GM18867 (cell line): Measurements from ENCODE around the gene PAFAH1B2.
"Not testable (repeated sequence)": the region's sequence is repeated elsewhere in the genome, so short reads cannot be mapped to it uniquely, and the experiment has no call there.

Experiments used
- ATAC-seq: cut with Tn5 transposase; IDR thresholded peaks from one replicate; pipeline ENCODE4 v1.9.1; 2021; ENCODE audit warnings: mild to moderate bottlenecking, moderate library complexity; ENCODE audit not compliant: unreplicated experiment

Gene PAFAH1B2, protein sequence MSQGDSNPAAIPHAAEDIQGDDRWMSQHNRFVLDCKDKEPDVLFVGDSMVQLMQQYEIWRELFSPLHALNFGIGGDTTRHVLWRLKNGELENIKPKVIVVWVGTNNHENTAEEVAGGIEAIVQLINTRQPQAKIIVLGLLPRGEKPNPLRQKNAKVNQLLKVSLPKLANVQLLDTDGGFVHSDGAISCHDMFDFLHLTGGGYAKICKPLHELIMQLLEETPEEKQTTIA

DNA sequence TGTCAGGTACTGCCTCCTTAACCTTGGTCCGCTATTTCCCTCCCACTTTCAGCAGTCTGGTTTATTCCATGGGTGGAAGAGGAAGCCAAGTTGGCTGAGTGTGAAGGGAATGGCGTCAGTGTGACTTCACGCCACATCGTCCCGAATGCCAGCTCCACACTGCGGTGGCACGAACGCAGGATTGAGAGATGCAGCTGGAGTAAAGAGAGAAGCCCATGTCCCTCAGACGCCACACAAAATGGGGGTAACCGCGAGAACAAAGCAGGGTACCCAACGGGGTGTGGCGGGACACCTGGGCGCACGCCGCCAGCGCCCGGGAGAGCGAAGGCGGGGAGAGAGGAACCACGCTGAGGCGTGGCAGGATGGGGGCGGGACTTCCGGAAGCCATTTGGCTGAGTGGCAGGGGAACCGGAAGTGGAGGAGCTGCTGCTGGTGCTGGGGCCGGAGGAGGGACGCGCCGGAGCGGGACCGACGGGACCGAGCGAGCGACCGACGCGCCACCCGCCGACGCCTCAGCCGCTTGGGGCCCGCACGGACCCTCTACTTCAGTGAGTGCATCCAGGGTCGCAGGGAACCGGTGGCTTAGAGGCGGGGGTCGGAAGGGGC is at the start of gene PAFAH1B2:
Gene PAFAH1B2, plus strand, starts transcription at position 417 of the 606 bp plus-strand sequence. CDS start 8,161 bp downstream, outside the sequence.
- peak; percentile 97 for ATAC-seq

DNA sequence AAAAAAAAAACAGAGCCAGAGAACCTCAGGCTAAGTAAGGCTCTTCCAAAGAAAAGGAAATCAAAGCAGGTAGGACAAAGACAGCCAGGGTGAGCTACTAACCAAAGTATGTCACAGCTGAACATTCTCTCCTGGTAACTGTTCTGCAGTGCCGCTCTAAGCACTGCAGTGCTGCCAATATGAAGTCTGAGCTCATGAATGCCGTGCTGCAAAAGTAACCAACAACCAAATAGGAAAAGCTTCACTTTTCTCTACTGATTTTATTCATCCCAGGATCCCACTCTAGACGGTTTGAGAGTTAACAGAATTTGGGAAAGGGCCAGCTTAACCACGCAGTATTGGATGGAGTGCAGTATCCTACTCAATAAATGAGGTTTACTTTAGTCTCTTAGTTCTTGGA is 49.3 kb upstream of the PAFAH1B2 start:
- ATAC-seq: no peak

DNA sequence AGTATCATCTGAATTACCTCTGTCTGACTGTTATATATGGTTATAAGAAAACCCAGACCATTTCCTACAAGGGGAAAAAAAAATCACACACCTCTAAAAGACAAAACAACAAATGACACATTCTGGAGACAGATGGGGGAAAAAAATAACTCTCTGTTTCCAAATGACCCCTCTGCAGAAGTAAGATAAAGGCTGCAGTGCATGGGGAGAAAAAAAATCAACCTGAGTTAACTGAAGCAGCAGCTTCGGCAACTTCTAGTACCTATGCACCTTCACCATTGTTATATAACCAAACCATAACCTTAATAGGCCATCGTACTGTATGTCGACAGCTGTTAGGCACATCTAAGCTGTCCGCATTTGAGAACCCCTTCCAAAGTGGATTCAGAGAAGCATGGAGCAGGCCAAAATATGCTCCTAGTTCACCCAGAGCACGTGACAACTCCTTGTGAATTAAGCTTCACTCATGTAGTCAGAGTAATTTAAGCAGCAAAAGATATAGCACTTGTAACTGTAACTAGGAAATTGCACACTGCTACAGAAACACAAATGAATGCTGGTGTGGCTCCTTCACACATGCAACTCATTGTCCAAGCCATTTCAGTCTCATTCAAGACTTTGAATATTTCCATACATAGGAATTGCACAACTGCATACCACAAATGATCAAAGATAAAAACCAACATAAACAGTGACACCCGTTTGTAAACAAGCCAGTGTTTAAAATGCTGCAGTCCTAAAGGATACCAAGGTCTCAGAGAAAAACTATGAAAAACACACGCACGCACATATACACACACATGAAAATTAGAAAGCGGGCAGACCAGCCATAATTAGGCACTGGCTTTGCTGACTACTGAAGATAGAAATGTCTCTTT is 48.6 kb upstream of the PAFAH1B2 start:
- ATAC-seq: no peak

DNA sequence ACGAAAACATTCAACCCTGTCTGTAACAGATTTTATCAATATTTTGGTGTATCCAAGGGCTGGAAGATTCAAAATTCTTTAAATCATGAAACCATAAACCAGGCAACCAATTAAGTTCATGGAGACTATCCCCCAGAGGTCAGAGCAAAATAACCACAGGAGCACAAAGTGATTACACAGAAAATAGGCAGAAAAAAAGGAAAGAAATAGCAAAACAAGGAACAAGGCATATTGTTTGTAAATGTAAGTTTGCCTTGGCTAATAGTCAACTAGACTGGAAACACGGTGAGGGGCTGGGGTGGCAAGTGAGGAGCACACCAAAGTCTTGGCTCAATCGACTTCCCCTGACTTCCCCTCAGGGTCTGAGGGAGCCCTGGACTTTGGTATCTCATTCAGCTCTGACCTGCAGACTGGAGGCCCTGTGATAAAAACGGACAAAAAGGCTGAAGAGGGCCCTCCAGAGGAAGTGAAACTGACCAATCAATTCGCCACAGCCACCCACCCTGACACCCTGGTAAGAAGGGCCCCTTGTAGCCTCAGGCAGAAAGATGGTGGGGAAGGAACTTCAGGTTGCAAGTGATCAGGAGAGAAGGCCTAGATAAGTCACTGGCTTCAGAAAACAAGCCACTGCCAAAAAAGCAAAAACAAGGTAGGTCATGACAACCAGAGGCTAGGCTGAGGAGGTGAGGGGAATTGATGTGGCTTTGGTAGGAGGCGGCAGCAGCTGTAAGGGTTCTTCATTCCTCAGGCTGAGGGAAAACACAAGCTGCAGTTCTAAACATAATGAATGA is 47.7 kb upstream of the PAFAH1B2 start:
- peak; percentile 37 for ATAC-seq

DNA sequence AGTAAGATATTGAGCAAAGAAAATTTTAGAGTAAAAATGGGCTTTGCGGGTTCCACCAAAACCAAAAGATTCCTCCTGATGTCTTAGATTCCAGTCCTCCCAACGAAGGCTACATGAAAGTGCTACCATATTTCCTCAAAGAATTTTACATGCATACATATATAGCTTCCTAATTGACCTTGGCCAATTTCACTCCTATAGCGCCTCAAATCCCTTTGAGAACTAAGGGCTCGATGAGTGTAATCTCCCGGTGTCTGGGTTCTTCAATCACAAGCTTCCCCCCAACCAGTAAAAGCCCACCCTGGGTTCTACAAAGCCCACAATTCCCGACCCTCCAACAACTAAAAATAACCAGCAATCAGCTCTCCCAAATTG is 47.1 kb upstream of the PAFAH1B2 start:
- ATAC-seq: no peak

DNA sequence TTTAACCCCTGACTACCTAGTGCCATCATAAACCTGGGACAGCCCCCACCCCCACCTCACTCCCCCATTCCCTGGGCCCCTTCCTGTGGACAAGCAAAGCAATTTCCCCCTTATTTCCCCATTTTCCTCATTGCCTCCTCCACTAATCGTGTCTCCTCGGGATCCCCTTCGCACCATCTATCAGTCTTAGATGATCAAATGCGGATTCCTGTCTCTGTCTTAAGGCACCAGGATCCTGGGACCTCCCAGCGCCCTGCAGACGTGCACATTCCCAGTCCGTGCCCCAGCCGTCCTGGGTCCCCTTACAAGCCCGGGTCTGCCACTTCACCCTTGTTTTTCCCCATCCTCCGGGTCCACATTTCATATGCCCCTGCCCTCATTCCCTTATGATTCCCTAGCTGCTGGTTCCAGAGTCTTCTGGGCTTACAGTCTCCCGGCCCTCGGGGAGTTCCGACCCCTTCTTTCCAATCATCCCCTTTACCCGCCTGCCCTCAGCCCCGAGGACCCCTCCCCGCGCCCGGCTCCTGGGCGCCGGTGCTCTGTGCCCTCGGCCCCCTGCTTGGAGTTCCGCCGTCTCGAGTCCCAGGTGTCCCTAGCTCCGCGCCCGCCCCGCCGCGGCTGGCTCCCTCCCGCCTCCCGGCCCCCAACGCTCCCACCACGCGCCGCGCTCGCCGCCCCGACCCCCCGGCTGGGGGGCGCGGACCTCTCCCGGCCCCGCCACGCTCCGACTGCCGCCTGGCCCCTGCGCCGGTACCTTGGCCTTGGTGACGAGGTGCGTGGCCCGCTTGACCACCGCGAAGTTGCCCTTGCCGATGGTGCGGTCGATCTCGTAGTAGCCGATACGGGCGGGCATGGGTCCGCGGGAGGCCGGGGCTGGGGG is 46.5 kb upstream of the PAFAH1B2 start:
- peak; percentile 26 for ATAC-seq

DNA sequence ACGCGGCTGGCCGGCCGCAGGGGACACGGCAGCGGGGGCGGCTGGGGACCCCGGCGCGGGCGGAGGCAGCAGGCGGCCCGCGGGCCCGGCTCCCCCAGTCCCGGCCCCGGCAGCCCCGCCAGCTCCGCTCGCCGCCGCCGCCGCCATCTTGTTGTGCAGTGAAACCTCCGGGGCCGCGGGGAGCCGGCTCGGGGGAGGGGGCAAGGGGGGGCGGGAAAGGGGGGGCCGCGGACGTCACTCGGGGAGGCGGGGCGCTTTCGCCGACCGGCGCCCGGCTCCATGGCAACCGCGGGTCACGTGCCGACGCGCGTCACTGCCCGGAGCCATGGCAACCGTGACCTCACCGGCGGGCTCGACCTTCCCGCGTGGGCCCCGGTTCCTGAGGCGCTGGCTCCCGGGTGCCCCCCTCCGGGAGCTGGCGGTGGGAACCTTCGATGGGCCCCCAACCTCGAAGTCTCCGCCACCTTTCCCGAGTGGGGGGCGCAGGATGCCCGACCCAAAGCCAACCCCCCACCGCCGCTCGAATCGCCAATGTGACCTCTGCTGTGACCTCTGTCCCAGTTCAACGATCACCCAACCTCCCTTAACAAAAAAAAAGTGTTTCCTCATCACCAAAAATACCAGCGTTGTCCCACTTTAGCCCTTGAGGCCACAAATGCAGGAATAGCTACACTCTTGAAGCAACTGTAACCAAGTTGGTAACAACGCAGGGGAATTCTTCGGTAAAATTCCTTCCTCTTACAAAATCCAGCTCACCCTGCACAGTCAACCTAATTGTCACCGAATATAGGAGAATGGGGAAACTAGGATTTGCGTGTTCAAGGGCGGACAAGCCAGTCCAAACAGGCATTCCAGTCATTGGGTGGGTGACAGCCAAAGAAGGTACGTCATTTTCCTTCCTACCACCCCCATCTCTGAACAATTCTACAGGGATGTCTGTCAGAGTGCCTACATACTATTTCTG is 45.5 kb upstream of the PAFAH1B2 start, which contains the start of gene SIK3:
Gene SIK3, minus strand, starts transcription at position 160 of the 964 bp plus-strand sequence. Its CDS starts 13 bp downstream, at position 147.
- ATAC-seq: peak; percentile 70

DNA sequence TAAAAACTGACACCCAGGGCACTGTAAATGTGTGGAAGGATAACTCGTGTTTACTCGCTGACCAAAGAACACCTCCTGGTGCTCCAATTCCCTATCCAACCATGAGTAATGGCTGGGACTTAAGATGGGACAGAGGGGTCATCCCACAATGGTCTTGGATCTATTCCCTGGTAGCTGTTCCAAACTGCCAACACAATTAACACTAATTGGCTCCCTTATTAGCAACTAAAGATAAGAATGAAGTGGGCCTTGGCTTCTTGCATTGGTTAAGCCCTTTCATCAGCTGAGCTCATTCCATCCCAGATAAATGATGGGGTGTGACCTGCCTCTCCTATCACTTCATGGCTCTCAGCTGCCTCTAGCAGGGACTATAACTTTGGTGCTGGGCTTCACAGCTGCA is 44.4 kb upstream of the PAFAH1B2 start:
- no peak for ATAC-seq

DNA sequence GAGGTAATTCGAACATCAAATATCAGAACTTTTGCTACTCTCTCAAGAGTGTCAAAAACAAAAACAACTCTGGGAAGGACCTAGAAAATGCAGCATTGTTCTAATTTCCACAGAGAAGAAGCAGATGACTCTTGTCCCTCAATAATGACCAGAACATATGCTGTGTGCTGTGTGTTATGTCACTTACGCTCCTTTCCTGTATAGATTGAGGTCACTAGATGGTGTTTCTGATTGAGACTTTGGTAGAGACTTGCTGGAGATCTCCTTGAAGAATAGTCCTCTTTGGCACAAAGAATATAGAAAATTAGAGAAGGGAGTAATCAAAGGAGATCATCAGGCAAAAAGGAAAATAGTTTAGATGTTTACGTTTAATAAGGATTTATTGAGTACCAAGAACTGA is 43.5 kb upstream of the PAFAH1B2 start:
- no peak for ATAC-seq

DNA sequence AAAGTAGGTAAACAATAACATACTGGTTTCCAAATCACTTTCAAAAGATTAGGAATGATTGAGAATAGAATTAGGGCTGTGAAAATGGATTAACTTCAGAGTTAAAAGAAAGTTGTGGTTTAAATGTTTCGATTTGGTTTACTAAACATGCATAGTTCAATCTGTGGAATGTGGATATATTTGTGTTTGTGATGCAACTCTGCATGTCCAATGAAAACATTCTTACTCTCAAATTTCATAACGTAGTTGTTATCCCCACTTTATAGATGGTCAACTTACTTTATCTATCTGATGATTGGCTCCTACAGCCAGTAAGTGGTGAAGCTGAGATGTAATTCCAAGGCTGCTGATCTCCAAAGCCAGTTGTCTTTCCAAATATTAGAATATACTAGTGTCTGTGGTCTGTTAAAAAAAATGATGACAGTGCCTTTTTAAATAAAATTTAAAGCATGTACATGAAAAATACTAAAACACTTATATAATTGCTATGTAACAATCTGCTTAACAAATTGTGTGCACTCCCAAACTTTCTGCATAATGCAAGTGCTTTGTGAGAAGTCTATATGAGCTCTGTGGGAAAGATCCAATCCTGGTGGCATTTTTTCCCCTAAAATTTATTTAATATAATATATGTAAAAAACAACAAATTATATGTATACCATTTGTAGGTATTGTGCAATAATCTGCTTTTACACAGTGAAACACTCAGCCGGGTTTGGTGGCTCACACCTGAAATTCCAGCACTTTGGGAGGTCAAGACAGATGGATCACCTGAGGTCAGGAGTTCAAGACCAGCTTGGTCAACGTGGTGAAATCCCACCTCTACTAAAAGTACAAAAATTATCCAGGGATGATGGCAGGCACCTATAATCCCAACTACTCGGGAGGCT is 36.1 kb upstream of the PAFAH1B2 start:
- ATAC-seq: no peak

DNA sequence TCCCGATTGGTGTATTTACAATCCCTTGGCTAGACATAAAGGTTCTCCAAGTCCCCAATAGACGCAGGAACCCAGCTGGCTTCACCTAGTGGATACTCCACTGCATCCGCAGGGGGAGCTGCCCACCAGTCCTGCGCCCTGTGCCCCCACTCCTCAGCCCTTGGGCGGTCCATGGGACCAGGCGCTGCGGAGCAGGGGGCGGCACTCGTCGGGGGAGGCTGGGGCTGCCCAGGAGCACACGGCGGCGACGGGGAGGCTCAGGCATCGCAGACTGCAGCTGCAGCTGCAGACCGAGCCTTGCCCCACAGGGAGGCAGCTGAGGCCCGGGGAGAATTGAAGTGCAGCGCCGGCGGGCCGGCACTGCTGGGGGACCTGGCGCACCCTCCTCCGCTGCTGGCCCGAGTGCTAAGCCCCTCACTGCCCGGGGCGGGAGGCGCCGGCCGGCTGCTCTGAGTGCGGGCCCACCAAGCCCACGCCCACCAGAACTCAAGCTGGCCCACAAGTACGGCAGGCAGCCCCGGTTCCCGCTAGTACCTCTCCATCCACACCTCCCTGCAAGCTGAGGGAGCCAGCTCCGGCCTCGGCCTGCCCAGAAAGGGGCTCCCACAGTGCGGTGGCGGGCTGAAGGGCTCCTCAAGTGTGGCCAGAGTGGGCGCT is 33.7 kb upstream of the PAFAH1B2 start:
- no peak for ATAC-seq

DNA sequence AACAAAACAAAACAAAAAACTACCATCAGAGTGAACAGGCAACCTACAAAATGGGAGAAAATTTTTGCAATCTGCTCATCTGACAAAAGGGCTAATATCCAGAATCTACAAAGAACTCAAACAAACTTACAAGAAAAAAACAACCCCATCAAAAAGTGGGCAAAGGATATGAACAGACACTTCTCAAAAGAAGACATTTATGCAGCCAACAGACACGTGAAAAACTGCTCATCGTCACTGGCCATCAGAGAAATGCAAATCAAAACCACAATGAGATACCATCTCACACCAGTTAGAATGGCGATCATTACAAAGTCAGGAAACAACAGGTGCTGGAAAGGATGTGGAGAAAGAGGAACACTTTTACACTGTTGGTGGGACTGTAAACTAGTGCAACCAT is 31.6 kb upstream of the PAFAH1B2 start:
- ATAC-seq: not testable (repeated sequence)

DNA sequence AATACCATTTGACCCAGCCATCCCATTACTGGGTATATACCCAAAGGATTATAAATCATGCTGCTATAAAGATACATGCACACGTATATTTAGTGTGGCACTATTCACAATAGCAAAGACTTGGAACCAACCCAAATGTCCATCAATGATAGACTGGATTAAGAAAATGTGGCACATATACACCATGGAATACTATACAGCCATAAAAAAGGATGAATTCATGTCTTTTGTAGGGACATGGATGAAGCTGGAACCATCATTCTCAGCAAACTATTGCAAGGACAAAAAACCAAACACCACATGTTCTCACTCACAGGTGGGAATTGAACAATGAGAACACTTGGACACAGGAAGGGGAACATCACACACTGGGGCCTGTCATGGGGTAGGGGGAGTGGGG is 31.1 kb upstream of the PAFAH1B2 start:
- ATAC-seq: not testable (repeated sequence)

DNA sequence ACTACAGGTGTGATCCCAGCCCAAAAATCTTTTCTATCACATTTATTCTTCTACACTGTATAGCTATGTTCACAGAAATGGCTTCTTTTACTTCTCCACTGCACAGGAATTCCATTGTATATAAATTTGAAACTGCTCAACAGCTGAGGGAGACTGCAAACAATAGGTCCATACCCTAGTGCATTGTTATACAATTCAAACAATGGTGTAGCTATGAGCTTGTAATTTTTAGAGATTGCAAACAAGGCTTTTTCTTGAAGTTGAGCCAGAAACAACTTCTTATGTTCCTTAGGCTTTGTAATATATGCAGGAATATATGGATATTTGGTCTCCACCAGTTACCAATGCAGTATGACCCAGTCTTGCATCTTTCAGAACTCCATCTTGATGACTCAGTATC is 26.4 kb upstream of the PAFAH1B2 start:
- no peak for ATAC-seq

DNA sequence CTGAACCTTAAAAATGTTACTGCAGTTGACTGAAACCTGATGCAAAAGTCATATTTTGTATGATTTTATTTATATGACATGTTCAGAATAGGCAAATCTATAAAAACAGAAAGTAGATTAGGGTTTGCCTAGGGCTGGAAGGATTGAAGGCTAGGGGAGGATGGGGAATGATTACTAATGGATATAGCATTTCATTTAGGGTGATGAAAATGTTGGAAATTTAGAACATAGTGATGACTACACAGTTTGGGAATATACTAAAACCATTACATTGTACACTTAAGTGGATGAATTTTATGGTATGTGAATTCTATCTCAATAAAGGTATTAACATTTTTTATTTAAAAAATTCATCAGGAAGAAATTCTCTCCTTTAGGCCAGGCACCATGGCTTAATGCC is 22.9 kb upstream of the PAFAH1B2 start:
- no peak for ATAC-seq

DNA sequence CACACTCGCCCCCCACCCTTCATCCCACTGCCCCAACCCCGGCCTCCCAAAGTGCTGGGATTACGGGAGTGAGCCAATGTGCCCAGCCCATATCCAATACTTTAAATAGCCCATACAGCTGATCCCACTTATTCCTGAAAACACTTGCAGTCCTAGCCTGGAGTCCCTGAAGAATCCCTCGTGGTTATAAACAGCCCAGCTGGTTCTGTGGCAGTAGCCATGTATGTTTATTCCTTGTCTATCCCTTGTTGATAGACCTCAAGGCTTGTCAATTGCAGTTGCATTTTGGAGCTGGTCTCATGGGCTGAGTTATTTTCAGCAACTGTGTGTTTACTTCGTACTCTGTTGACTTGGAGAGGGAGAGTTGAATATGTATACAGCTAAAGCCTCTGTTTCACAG is 21.5 kb upstream of the PAFAH1B2 start:
- ATAC-seq: no peak

DNA sequence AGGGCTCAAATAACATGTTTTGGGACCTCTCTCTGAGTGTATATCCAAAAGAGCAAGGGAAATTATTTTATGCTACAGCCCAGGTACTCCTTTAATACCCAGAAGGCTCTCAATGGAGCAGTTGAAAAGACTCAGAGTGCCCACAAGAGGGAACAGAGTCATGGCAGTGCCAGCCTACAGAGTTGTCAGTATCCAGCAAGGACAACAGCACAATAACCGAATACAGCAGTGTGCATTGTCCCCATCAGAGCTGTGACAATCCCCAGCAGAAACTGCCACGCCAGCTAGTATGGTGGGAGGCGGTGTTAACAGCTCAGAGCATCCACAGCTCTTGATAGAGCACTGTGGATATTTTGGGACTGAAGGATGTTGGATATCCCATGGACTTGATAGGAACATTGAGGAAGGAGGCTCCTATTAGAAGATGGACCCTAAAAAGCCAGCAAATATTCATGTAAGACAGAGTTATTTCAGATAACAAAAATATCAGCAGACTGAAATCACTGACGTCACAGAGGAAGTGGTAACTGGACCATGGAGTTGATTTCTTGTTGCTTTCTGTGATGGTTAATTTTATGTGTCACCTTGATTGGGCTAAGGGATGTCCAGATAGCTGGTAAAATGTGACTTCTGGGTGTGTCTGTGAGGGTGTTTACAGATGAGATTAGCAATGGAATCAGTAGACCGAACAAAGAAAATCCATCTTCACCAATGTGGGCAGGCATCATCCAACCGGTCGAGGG is 17.7 kb upstream of the PAFAH1B2 start:
- no peak for ATAC-seq
